CD4-positive, CD25-positive, alpha-beta regulatory T cell (primary cell): ENCODE data around the gene ROBO2. TPM values are rescaled to one million over a fixed set of nuclear protein-coding genes. Genes with fewer than 3 reads are reported as not detected.

Experiments
- ATAC-seq, 2 donors: fragments of 150-1000 bp; cut with Tn5 transposase; one replicate each; pipeline ENCODE4 v1.10.0; 2021; ENCODE audit warnings: low read depth in 2 of 2, moderate number of reproducible peaks in 2 of 2, moderate library complexity in 1 of 2
- DNase-seq, 3 donors: peaks; one replicate each; pipeline versions ENCODE4 v3.0.0 to v3.0.0-alpha.2; 2012 to 2022; ENCODE audit warnings: mixed read lengths in 1 of 3
- H3K27ac ChIP-seq: one replicate; pipeline ENCODE4 v1.7.0; 2013; ENCODE audit warnings: mild to moderate bottlenecking, low read length; ENCODE audit not compliant: insufficient read depth, poor library complexity, severe bottlenecking
- H3K27me3 ChIP-seq: one replicate; pipeline ENCODE4 v1.7.0; 2013; ENCODE audit warnings: low read length; ENCODE audit not compliant: control insufficient read depth, insufficient read depth
- H3K36me3 ChIP-seq: one replicate; pipeline ENCODE4 v1.7.0; 2013; ENCODE audit warnings: mild to moderate bottlenecking, low read length, moderate library complexity; ENCODE audit not compliant: control insufficient read depth, insufficient read depth
- H3K4me1 ChIP-seq: 2 replicates; pipeline ENCODE4 v1.7.0; 2013; ENCODE audit warnings: mild to moderate bottlenecking, low read length; ENCODE audit not compliant: insufficient read depth, control insufficient read depth, poor library complexity, severe bottlenecking
- H3K4me3 ChIP-seq: one replicate; pipeline ENCODE4 v1.7.0; 2013; ENCODE audit warnings: low read depth, mild to moderate bottlenecking, low read length, moderate library complexity
- H3K9me3 ChIP-seq, 2 experiments: 1 replicate in 1 of 2; 2 replicates in 1 of 2; pipeline ENCODE4 v1.7.0; 2013; ENCODE audit warnings: low read length in 2 of 2, mild to moderate bottlenecking in 1 of 2, moderate library complexity in 1 of 2; ENCODE audit not compliant: control insufficient read depth in 2 of 2
- H3K27ac Mint-ChIP-seq, 3 donors: one replicate each; pipeline ENCODE4 v1.8.0; 2020 to 2022; ENCODE audit warnings: mild to moderate bottlenecking in 3 of 3, mixed read lengths in 3 of 3, moderate library complexity in 2 of 3
- H3K27me3 Mint-ChIP-seq: one replicate; pipeline ENCODE4 v1.8.0; 2022; ENCODE audit warnings: mild to moderate bottlenecking, mixed read lengths
- H3K36me3 Mint-ChIP-seq: one replicate; pipeline ENCODE4 v1.8.0; 2020; ENCODE audit warnings: mixed read lengths
- H3K4me1 Mint-ChIP-seq, 4 donors: one replicate each; pipeline ENCODE4 v1.8.0; 2020 to 2022; ENCODE audit warnings: mixed read lengths in 4 of 4, mild to moderate bottlenecking in 1 of 4
- H3K4me3 Mint-ChIP-seq, 4 donors: one replicate each; pipeline ENCODE4 v1.8.0; 2020 to 2022; ENCODE audit warnings: mild to moderate bottlenecking in 4 of 4, mixed read lengths in 4 of 4, moderate library complexity in 3 of 4
- H3K9me3 Mint-ChIP-seq, 7 donors: one replicate each; pipeline ENCODE4 v1.8.0; 2020 to 2022; ENCODE audit warnings: mixed read lengths in 7 of 7, mild to moderate bottlenecking in 3 of 7, moderate library complexity in 2 of 7
- polyA plus RNA-seq, 4 donors: library from polyadenylated mRNA; unstranded; fragments of 300-500 nt; fragmentation: Illumina TruSeq; gene quantifications; one replicate each; pipeline ENCODE4 v1.2.3, GENCODE V29; 2021
- total RNA-seq: library from RNA; stranded (reverse); gene quantifications from one replicate; pipeline ENCODE4 v1.2.3, GENCODE V29; 2022

Gene ROBO2
- total and polyA plus RNA-seq, 5 donors from 2014 or later: not detected

DNA sequence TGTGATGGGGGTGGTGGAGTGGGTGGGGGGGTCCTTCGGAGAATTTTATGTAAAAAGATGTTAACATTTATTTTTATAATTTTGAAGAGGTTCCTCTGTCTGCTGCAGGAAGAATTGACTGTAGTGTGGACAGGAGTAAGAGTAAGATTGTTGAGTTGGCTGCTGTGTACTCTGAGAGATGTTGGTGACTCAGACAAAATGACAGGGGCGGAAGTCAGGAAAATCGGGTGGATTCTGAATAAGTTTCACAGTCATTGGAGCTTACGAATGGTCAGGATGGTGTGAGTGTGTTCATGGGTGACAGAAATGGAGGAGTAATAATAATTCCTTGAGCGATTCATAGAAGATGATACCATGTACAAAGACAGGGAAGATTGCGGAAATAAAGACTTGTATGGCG, 420.0 kb downstream of the ROBO2 start:
- Mint-ChIP-seq H3K36me3 (no peaks in the 10 kb centered on the region), H3K27ac (no peak overlapping the region), H3K9me3 (peaks cover 0 to 30% (median 10%) of the 10 kb centered on the region in 7 donors), H3K4me3 (no peak overlapping the region), H3K27me3 (no peaks in the 10 kb centered on the region), H3K4me1 (no peaks in the 10 kb centered on the region)
- H3K9me3 ChIP-seq: peaks cover 0 to 3% of the 10 kb centered on the region in 2 experiments
- no peak overlapping the region for H3K4me3 ChIP-seq
- DNase-seq (no peak), ATAC-seq (no peak)
- no peaks in the 10 kb centered on the region for H3K4me1 ChIP-seq
- H3K27me3 ChIP-seq: no peaks in the 10 kb centered on the region
- no peak overlapping the region for H3K27ac ChIP-seq
- no peaks in the 10 kb centered on the region for H3K36me3 ChIP-seq

DNA sequence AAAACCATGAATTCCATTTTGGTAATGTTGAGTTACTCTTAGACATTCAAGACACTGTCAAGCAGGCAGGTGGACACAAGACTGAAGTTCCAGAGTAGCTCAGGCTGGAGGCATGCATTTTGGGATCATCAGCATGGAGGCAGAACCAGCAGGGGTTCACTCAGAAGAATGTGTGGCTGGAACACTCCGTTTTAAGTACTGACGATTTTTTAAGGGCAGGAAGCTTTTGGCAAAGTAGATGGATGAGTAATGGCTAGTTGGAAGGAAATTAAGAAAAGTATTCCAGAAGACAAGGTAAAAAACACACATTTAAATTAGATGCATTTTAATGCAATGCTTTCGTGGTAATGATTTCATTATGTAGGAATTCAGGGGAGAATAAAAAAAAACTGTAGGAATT, 420.4 kb downstream of the ROBO2 start:
- Histone ChIP-seq H3K27me3 (no peaks in the 10 kb centered on the region), H3K27ac (no peak overlapping the region), H3K36me3 (no peaks in the 10 kb centered on the region), H3K4me3 (no peak overlapping the region), H3K9me3 (peaks cover 0 to 3% of the 10 kb centered on the region in 2 experiments), H3K4me1 (no peaks in the 10 kb centered on the region)
- ATAC-seq (no peak), DNase-seq (no peak)
- Mint-ChIP-seq H3K27ac (no peak overlapping the region), H3K4me3 (no peak overlapping the region), H3K9me3 (peaks cover 0 to 30% (median 10%) of the 10 kb centered on the region in 7 donors), H3K27me3 (no peaks in the 10 kb centered on the region), H3K36me3 (no peaks in the 10 kb centered on the region), H3K4me1 (no peaks in the 10 kb centered on the region)

DNA sequence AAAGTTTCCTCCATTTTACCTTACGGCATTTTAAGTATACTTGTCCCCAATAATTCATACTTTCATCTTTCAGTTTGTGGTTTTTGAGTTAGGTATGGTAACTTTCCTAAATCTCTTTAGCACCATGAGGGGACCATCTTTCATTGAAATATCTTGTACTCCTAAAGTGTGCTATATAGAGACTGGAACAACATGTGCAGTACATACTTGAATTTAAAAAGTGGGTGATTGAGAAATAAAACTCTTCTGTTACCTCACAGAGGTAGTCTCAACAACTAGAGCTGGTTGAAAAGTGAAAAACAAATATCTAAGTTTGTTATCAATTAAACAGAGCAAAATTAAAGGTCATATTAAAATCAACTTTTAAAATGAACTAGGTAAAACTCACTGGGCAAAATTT, 423.1 kb downstream of the ROBO2 start:
- Mint-ChIP-seq H3K4me1 (no peaks in the 10 kb centered on the region), H3K27ac (no peak overlapping the region), H3K4me3 (peak overlapping the region in 1 of 4 donors; percentile 10), H3K36me3 (no peaks in the 10 kb centered on the region), H3K27me3 (no peaks in the 10 kb centered on the region), H3K9me3 (peaks cover 0 to 35% (median 10%) of the 10 kb centered on the region in 7 donors)
- Histone ChIP-seq H3K27ac (no peak overlapping the region), H3K4me1 (no peaks in the 10 kb centered on the region), H3K36me3 (no peaks in the 10 kb centered on the region), H3K27me3 (no peaks in the 10 kb centered on the region), H3K9me3 (peaks cover 0 to 3% of the 10 kb centered on the region in 2 experiments), H3K4me3 (no peak overlapping the region)
- no peak for DNase-seq
- no peak for ATAC-seq

DNA sequence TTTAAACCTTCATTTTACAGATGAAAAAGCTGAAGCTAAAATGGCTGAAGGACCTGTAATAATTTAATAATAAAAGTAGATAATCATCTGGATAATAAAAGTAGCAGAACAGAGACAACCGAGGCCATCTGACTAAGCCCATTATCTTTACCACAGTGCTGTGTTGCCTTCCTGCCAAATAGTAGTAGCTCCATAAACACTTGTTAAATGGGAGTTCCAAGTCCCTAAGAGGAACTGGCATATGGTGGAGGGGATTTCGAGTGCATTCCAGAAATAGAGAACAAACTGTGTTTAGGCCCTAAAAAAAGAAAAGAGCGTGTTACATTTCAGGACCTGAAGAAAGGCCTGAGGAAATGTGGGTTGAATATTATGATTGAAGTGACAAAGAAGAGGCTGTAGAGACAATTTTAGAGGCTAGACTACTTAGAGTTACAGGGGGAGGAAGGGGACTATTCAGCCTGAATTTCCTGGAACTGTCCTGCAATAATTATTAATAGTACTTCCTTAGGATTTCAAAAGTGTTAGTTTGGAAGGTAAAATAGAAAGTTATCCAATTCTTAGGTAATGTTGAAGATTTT, 424.3 kb downstream of the ROBO2 start:
- ATAC-seq (no peak), DNase-seq (no peak)
- no peak overlapping the region for H3K4me3 ChIP-seq
- Mint-ChIP-seq H3K27me3 (no peaks in the 10 kb centered on the region), H3K36me3 (no peaks in the 10 kb centered on the region), H3K4me3 (no peak overlapping the region), H3K9me3 (peaks cover 0 to 35% (median 12%) of the 10 kb centered on the region in 7 donors), H3K4me1 (no peaks in the 10 kb centered on the region), H3K27ac (no peak overlapping the region)
- H3K36me3 ChIP-seq: no peaks in the 10 kb centered on the region
- H3K27me3 ChIP-seq: no peaks in the 10 kb centered on the region
- H3K9me3 ChIP-seq: no peaks in the 10 kb centered on the region
- no peak overlapping the region for H3K27ac ChIP-seq
- no peaks in the 10 kb centered on the region for H3K4me1 ChIP-seq

DNA sequence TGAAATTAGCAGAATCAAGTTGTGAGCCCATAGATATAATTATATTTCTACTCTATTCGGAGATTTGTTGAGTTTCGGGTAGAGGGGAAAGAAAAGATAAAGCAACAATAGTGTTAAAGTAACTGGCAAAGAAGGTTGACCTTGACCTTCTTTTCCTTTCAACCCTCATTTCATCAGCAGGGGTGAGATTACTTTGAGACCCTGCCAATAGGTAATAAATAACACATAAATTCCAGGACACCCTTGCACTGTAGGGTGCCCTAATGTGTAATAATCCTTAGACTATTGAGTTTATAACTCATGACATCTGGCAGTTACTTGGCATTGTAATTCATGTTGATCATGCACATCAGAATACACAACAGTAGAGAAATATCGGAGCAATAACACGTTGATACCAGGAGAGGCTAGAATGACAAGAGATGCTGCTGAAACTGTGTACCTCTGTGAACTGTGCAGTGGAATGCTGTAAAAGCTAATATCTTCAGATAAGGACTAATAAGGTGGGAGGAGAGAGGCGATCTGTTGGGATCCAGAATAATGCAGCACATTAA, 426.7 kb downstream of the ROBO2 start:
- Mint-ChIP-seq H3K27ac (no peak overlapping the region), H3K27me3 (no peaks in the 10 kb centered on the region), H3K4me1 (no peaks in the 10 kb centered on the region), H3K9me3 (peaks cover 0 to 28% (median 10%) of the 10 kb centered on the region in 7 donors), H3K36me3 (no peaks in the 10 kb centered on the region), H3K4me3 (no peak overlapping the region)
- H3K27ac ChIP-seq: no peak overlapping the region
- no peaks in the 10 kb centered on the region for H3K4me1 ChIP-seq
- no peaks in the 10 kb centered on the region for H3K27me3 ChIP-seq
- H3K36me3 ChIP-seq: no peaks in the 10 kb centered on the region
- no peaks in the 10 kb centered on the region for H3K9me3 ChIP-seq
- DNase-seq: no peak
- no peak overlapping the region for H3K4me3 ChIP-seq
- no peak for ATAC-seq

DNA sequence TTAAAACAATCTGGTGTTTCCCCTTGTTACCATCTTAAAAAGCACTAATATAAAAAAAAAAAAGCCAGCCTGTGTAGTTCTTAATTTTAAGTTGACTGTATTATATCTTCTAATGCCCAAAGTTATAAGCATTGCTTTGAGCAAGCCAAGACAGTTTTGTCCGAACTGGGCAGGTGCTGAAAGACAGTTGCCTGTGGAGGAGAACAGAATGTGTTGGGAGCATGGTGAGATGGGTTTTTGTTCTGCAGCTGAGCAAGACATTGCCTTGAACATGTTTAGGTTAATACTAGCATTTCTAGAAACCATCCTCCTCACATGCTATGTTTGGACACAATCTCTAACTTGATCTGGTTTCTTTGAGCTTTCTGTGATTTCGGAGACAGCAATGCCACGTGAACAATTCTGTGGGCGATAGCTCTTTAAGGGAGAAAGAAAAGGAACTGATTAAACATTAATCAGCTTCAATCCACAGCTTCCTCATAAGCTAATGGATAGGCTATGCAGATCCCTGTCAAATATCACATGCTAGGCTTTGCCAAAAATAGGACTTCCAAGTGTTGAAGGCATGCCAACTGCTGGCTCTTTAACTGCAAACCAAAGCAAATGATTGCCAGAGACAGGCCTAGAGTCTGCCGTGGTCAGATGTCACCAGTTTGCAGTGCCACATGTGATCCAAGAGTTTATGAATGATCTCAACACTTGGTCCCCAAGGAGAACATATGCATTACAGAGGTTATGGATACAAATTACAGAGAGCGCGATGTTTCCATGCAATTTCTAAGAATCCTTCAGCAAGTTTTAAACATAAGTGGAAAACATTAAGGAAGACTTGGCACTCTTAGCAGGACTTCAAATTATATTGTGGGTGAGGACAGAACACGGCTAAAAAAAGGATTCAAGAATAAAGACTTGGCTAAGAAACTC, 428.1 kb downstream of the ROBO2 start:
- Histone ChIP-seq H3K9me3 (no peaks in the 10 kb centered on the region), H3K36me3 (no peaks in the 10 kb centered on the region), H3K4me3 (no peak overlapping the region), H3K4me1 (no peaks in the 10 kb centered on the region), H3K27me3 (no peaks in the 10 kb centered on the region), H3K27ac (no peak overlapping the region)
- ATAC-seq: no peak
- DNase-seq: no peak
- Mint-ChIP-seq H3K9me3 (peaks cover 0 to 31% (median 10%) of the 10 kb centered on the region in 7 donors), H3K4me1 (no peaks in the 10 kb centered on the region), H3K27me3 (no peaks in the 10 kb centered on the region), H3K27ac (no peak overlapping the region), H3K36me3 (no peaks in the 10 kb centered on the region), H3K4me3 (no peak overlapping the region)

DNA sequence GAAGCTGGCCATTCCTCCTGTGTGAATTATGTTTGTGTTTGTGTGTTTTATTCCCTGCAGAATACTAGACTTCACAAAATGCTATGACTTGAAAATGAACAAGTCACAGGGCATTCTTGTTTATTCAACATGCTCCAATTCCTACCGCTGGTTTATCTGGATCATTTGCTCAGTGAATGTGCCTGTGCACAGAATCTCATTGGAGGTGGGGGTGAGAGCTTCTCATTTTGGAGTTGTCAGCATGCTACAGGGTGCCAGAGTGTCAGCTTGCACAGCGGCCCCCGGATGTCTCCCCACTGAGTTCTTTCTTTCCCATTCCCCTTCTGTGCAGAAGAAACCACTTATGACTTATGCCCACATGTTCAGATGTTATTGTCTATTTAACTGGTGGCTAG, 428.7 kb downstream of the ROBO2 start:
- no peaks in the 10 kb centered on the region for H3K27me3 Mint-ChIP-seq
- H3K4me3 Mint-ChIP-seq: no peak overlapping the region
- no peaks in the 10 kb centered on the region for H3K4me1 Mint-ChIP-seq
- Histone ChIP-seq H3K27me3 (no peaks in the 10 kb centered on the region), H3K9me3 (no peaks in the 10 kb centered on the region), H3K27ac (no peak overlapping the region), H3K4me1 (no peaks in the 10 kb centered on the region), H3K36me3 (no peaks in the 10 kb centered on the region), H3K4me3 (no peak overlapping the region)
- no peak overlapping the region for H3K27ac Mint-ChIP-seq
- H3K9me3 Mint-ChIP-seq: peaks cover 0 to 31% (median 11%) of the 10 kb centered on the region in 7 donors
- no peak for ATAC-seq
- no peaks in the 10 kb centered on the region for H3K36me3 Mint-ChIP-seq
- no peak for DNase-seq
